GM03348 (cell line): ENCODE results near the gene PRAMEF25.
"Not testable (repeated sequence)": the region's sequence is repeated elsewhere in the genome, so short reads cannot be mapped to it uniquely, and the experiment has no call there.

ENCODE experiments used
- DNase-seq: peaks from one replicate; pipeline ENCODE4 v3.0.0; 2012; ENCODE audit warnings: low spot score

The PRAMEF25 gene

DNA sequence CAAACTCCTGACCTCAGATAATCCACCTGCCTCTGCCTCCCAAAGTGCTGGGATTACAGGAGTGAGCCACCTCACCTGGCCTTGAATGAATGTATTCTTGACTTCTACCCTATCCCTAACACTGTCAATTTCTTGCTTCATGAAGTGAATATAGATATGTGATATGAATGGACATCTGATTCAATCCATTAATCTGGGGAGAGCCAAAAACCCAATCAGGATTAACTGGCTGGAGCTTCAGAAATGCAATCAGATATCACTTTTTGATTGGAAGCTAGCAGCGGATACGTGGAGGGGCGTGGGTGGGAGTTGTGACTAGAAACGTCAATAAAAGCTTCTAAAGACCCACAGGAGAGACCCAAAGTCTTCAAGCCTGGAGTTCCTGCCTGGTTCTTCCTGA, at the start of gene PRAMEF25:
Gene PRAMEF25 (plus strand): TSS at position 301 of the 400 bp plus-strand sequence. CDS start 2,920 bp downstream, outside the sequence.
- not testable (repeated sequence) for DNase-seq

- not testable (repeated sequence) for DNase-seq
These were observed 14.1 kb upstream of the PRAMEF25 start, which contains the start of gene PRAMEF27 for GRCh38 chr1:13056475-13056874. PRAMEF27 (minus strand) TSS chr1:13056575; CDS start chr1:13053659, 2,916 bp downstream.

DNA sequence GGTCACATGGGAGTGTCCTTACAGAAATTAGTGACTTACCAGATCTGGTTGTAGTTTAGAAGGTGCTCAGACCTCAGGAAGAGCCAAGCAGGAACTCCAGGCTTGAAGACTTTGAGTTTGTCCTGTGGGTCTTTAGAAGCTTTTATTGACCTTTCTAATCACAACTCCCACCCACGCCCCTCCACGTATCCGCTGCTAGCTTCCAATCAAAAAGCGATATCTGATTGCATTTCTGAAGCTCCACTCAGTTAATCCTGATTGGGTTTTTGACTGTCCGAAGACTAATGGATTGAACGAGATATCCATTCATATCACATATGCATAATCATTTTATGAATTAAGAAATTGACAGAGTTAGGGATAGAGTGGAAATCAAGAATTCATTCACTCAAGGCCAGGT, 46.2 kb downstream of the PRAMEF25 start, which contains the start of gene HNRNPCL2:
Gene HNRNPCL2 (minus strand): TSS at position 101 of the 400 bp plus-strand sequence. CDS start 454 bp downstream, outside the sequence.
- not testable (repeated sequence) for DNase-seq
